Measurements from ENCODE around the gene SLC26A2.

- TF ChIP-seq MAX (IDR thresholded peaks at IDR 0.05) (no peak), TAF7 (optimal IDR thresholded peaks at IDR 0.05; ENCODE audit: borderline replicate concordance, low read depth, low read length) (no peak), YY1 (IDR thresholded peaks at IDR 0.05; ENCODE audit: low read depth, low read length) (no peak), POLR2A (IDR thresholded peaks at IDR 0.05; ENCODE audit: control extremely low read depth in 1 of 2, low read depth in 2 of 2, low read length in 2 of 2) (no peak), CTCF (IDR thresholded peaks at IDR 0.05; ENCODE audit: control extremely low read depth in 1 of 3, insufficient read depth in 1 of 3, low read depth in 1 of 3, low read length in 3 of 3) (no peak), EZH2 (IDR thresholded peaks at IDR 0.05; ENCODE audit: low read depth, low read length, severe bottlenecking) (no peak), KDM5A (IDR thresholded peaks at IDR 0.05; ENCODE audit: low read length) (no peak), E2F6 (IDR thresholded peaks at IDR 0.05) (no peak), EP300 (IDR thresholded peaks at IDR 0.05; ENCODE audit: borderline replicate concordance in 1 of 2, low read depth in 2 of 2, low read length in 2 of 2) (no peak)
Measured at GRCh38 chr5:150033334-150033733, 72.8 kb downstream of the SLC26A2 start.
